DOHH2 (cell line): Measurements from ENCODE around the gene SLC35F5.

Experiments
- H3F3A ChIP-seq: fragments of 200-600 bp; sonication (generic), shearing (Covaris generic); 2 replicates; pipeline ENCODE4 v1.6.0; 2016; ENCODE audit warnings: antibody characterized with exemption, mild to moderate bottlenecking; ENCODE audit not compliant: control insufficient read depth, insufficient read depth
- H3K27ac ChIP-seq: fragments of 200-600 bp; sonication (generic); 2 replicates; pipeline ENCODE4 v1.5.1; 2014; ENCODE audit warnings: low read depth, mild to moderate bottlenecking, low read length, moderate library complexity
- H3K27me3 ChIP-seq: fragments of 200-600 bp; sonication (generic); 2 replicates; pipeline ENCODE4 v1.6.1; 2014; ENCODE audit warnings: mild to moderate bottlenecking, low read length, mixed read lengths; ENCODE audit not compliant: control insufficient read depth
- H3K36me3 ChIP-seq: fragments of 200-600 bp; sonication (generic); 2 replicates; pipeline ENCODE4 v1.6.1; 2014; ENCODE audit warnings: mild to moderate bottlenecking, low read length, moderate library complexity, mixed read lengths; ENCODE audit not compliant: control insufficient read depth
- H3K4me1 ChIP-seq: fragments of 200-600 bp; sonication (generic); 2 replicates; pipeline ENCODE4 v1.6.1; 2014; ENCODE audit warnings: mild to moderate bottlenecking, low read length, mixed read lengths; ENCODE audit not compliant: control insufficient read depth
- H3K4me2 ChIP-seq: fragments of 200-600 bp; sonication (generic); 2 replicates; pipeline ENCODE4 v1.6.0; 2014; ENCODE audit warnings: mild to moderate bottlenecking, low read length, moderate library complexity
- H3K4me3 ChIP-seq: fragments of 200-600 bp; sonication (generic); 2 replicates; pipeline ENCODE4 v1.5.1; 2014; ENCODE audit warnings: mild to moderate bottlenecking, low read length, mixed read lengths
- H3K79me2 ChIP-seq: fragments of 200-600 bp; sonication (generic); 2 replicates; pipeline ENCODE4 v1.6.1; 2014; ENCODE audit warnings: mild to moderate bottlenecking, low read length, mixed read lengths; ENCODE audit not compliant: control insufficient read depth
- H3K9me2 ChIP-seq: fragments of 200-600 bp; sonication (generic); replicated peaks from 2 replicates; pipeline ENCODE4 v1.6.1; 2014; ENCODE audit warnings: mild to moderate bottlenecking, low read length, mixed read lengths; ENCODE audit not compliant: control insufficient read depth
- H3K9me3 ChIP-seq: fragments of 200-600 bp; sonication (generic); 2 replicates; pipeline ENCODE4 v1.6.1; 2014; ENCODE audit warnings: antibody characterized with exemption, low read length, mixed read lengths; ENCODE audit not compliant: control insufficient read depth, insufficient read depth
- H4K20me1 ChIP-seq: fragments of 200-600 bp; sonication (generic); 2 replicates; pipeline ENCODE4 v1.6.0; 2014; ENCODE audit warnings: low read depth, mild to moderate bottlenecking, antibody characterized with exemption, low read length, moderate library complexity; ENCODE audit not compliant: control insufficient read depth, insufficient read depth
- CTCF ChIP-seq: fragments of 200-600 bp; sonication (generic); IDR thresholded peaks from one replicate; pipeline ENCODE4 v1.5.1; 2014; ENCODE audit warnings: antibody characterized with exemption, mild to moderate bottlenecking, low read depth, low read length; ENCODE audit not compliant: poor library complexity, severe bottlenecking
- EZH2phosphoT487 ChIP-seq: fragments of 200-600 bp; sonication (generic); IDR thresholded peaks from 2 replicates; pipeline ENCODE4 v1.6.1; 2017; ENCODE audit warnings: borderline replicate concordance, mild to moderate bottlenecking, antibody characterized with exemption, low read length, moderate library complexity, mixed read lengths

SLC35F5 gene

GRCh38 chr2:113755835-113756354 lies 547 bp downstream of the SLC35F5 start:
- H3K4me3 ChIP-seq: peak overlapping the region; percentile 98
- H3K79me2 ChIP-seq: peaks cover 59% of the 10 kb centered on the region
- H3K27me3 ChIP-seq: no peaks in the 10 kb centered on the region
- H3K9me3 ChIP-seq: no peaks in the 10 kb centered on the region
- H3K9me2 ChIP-seq: no peaks in the 10 kb centered on the region
- peak overlapping the region; percentile 88 for H3K27ac ChIP-seq
- H3K4me1 ChIP-seq: peaks cover 33% of the 10 kb centered on the region
- peak overlapping the region; percentile 73 for H3K4me2 ChIP-seq
- H3F3A ChIP-seq: peaks cover 23% of the 10 kb centered on the region
- TF ChIP-seq EZH2phosphoT487: no peak
- peak; percentile 30 for TF ChIP-seq CTCF
- H4K20me1 ChIP-seq: no peaks in the 10 kb centered on the region
- H3K36me3 ChIP-seq: peaks cover 45% of the 10 kb centered on the region

- Histone ChIP-seq H3K4me2 (peak overlapping the region; percentile 73), H3K4me1 (peaks cover 33% of the 10 kb centered on the region), H3K27me3 (no peaks in the 10 kb centered on the region), H3K36me3 (peaks cover 51% of the 10 kb centered on the region), H3K9me3 (no peaks in the 10 kb centered on the region), H4K20me1 (no peaks in the 10 kb centered on the region), H3K79me2 (peaks cover 65% of the 10 kb centered on the region), H3K9me2 (no peaks in the 10 kb centered on the region), H3K4me3 (peak overlapping the region; percentile 98), H3K27ac (peak overlapping the region; percentile 88), H3F3A (peaks cover 23% of the 10 kb centered on the region)
- TF ChIP-seq EZH2phosphoT487 (no peak), CTCF (no peak)
Observed at GRCh38 chr2:113755035-113755834, 1.2 kb downstream of the SLC35F5 start.

GRCh38 chr2:113754160-113754559 lies 2.3 kb downstream of the SLC35F5 start:
- no peaks in the 10 kb centered on the region for H3K9me2 ChIP-seq
- H3K9me3 ChIP-seq: no peaks in the 10 kb centered on the region
- no peak overlapping the region for H3K27ac ChIP-seq
- peaks cover 70% of the 10 kb centered on the region for H3K79me2 ChIP-seq
- H3K4me2 ChIP-seq: peak overlapping the region; percentile 73
- H4K20me1 ChIP-seq: no peaks in the 10 kb centered on the region
- peaks cover 30% of the 10 kb centered on the region for H3K4me1 ChIP-seq
- H3F3A ChIP-seq: peaks cover 20% of the 10 kb centered on the region
- H3K27me3 ChIP-seq: no peaks in the 10 kb centered on the region
- H3K4me3 ChIP-seq: peak overlapping the region; percentile 98
- TF ChIP-seq CTCF: no peak
- no peak for TF ChIP-seq EZH2phosphoT487
- H3K36me3 ChIP-seq: peaks cover 60% of the 10 kb centered on the region
